ENCODE measurements around the gene WFDC11. TPM values are rescaled to one million over a fixed set of nuclear protein-coding genes. Genes with fewer than 3 reads are reported as not detected.
"Not testable (repeated sequence)": the region's sequence is repeated elsewhere in the genome, so short reads cannot be mapped to it uniquely, and the experiment has no call there.

The WFDC11 gene
- total RNA-seq, 1 donor from 2014 or later, result not detected

GRCh38 chr20:45695496-45695895 lies 25.5 kb upstream of the WFDC11 start:
- Mint-ChIP-seq H3K4me1 (peaks cover under 1% of the 10 kb centered on the region), H3K9me3 (no peaks in the 10 kb centered on the region), H3K4me3 (no peak overlapping the region), H3K27me3 (peaks cover 24% of the 10 kb centered on the region), H3K27ac (no peak overlapping the region), H3K36me3 (ENCODE audit: low read depth) (no peaks in the 10 kb centered on the region)
- ATAC-seq (ENCODE audit: low read depth), result no peak
- ChIA-PET CTCF (no interaction called here), POLR2A (no interaction called here)
- no peak for TF ChIP-seq CTCF (IDR thresholded peaks at IDR 0.05)
- intact Hi-C loops (cut with micrococcal nuclease), result no loop called here
- no peak for DNase-seq

- H3K4me3 Mint-ChIP-seq; H3K4me1 Mint-ChIP-seq; H3K27ac Mint-ChIP-seq; H3K9me3 Mint-ChIP-seq; ATAC-seq (ENCODE audit: low read depth); CTCF ChIA-PET; H3K36me3 Mint-ChIP-seq (ENCODE audit: low read depth); DNase-seq; POLR2A ChIA-PET; intact Hi-C loops (cut with micrococcal nuclease): not testable (repeated sequence)
- H3K27me3 Mint-ChIP-seq, result peaks cover 24% of the 10 kb centered on the region
Measured at GRCh38 chr20:45693346-45693745, 23.3 kb upstream of the WFDC11 start.

- DNase-seq (no peak), ATAC-seq (ENCODE audit: low read depth) (no peak)
- Mint-ChIP-seq H3K4me1 (no peaks in the 10 kb centered on the region), H3K36me3 (ENCODE audit: low read depth) (no peaks in the 10 kb centered on the region), H3K4me3 (no peak overlapping the region), H3K27ac (no peak overlapping the region), H3K27me3 (peaks cover 13% of the 10 kb centered on the region), H3K9me3 (no peaks in the 10 kb centered on the region)
- CTCF ChIA-PET, result no interaction called here
- POLR2A ChIA-PET, result no interaction called here
- TF ChIP-seq CTCF (IDR thresholded peaks at IDR 0.05), result no peak
- intact Hi-C loops (cut with micrococcal nuclease), result no loop called here
Measured at GRCh38 chr20:45685896-45686295, 15.9 kb upstream of the WFDC11 start.

GRCh38 chr20:45679650-45680049 lies 9.6 kb upstream of the WFDC11 start:
- Mint-ChIP-seq H3K36me3 (ENCODE audit: low read depth) (peaks cover 8% of the 10 kb centered on the region), H3K9me3 (peaks cover 31% of the 10 kb centered on the region), H3K4me1 (no peaks in the 10 kb centered on the region), H3K4me3 (no peak overlapping the region), H3K27ac (no peak overlapping the region), H3K27me3 (peaks cover 21% of the 10 kb centered on the region)
- ChIA-PET POLR2A (no interaction called here), CTCF (no interaction called here)
- DNase-seq (no peak), ATAC-seq (ENCODE audit: low read depth) (no peak)
- intact Hi-C loops (cut with micrococcal nuclease), result no loop called here
- TF ChIP-seq CTCF (IDR thresholded peaks at IDR 0.05), result no peak

- H3K9me3 Mint-ChIP-seq, result peaks cover 17% of the 10 kb centered on the region
- CTCF ChIA-PET, result no interaction called here
- POLR2A ChIA-PET, result no interaction called here
- no peak overlapping the region for H3K27ac Mint-ChIP-seq
- DNase-seq, result no peak
- intact Hi-C loops (cut with micrococcal nuclease), result no loop called here
- no peaks in the 10 kb centered on the region for H3K4me1 Mint-ChIP-seq
- ATAC-seq (ENCODE audit: low read depth), result no peak
- no peak for TF ChIP-seq CTCF (IDR thresholded peaks at IDR 0.05)
- H3K36me3 Mint-ChIP-seq (ENCODE audit: low read depth), result peaks cover 2% of the 10 kb centered on the region
- H3K4me3 Mint-ChIP-seq, result no peak overlapping the region
- peaks cover 21% of the 10 kb centered on the region for H3K27me3 Mint-ChIP-seq
Measured at GRCh38 chr20:45672765-45673164, 2.7 kb upstream of the WFDC11 start.

GRCh38 chr20:45657038-45657437 lies 13.0 kb downstream of the WFDC11 start:
- intact Hi-C loops (cut with micrococcal nuclease); CTCF ChIA-PET; DNase-seq; H3K4me1 Mint-ChIP-seq; H3K4me3 Mint-ChIP-seq; H3K27ac Mint-ChIP-seq; ATAC-seq (ENCODE audit: low read depth); H3K9me3 Mint-ChIP-seq; POLR2A ChIA-PET; H3K36me3 Mint-ChIP-seq (ENCODE audit: low read depth): not testable (repeated sequence)
- H3K27me3 Mint-ChIP-seq, result peaks cover 13% of the 10 kb centered on the region

GRCh38 chr20:45651726-45652125 lies 18.3 kb downstream of the WFDC11 start:
- intact Hi-C loops (cut with micrococcal nuclease); H3K9me3 Mint-ChIP-seq; H3K27ac Mint-ChIP-seq; POLR2A ChIA-PET; H3K36me3 Mint-ChIP-seq (ENCODE audit: low read depth); ATAC-seq (ENCODE audit: low read depth); CTCF ChIA-PET; H3K4me3 Mint-ChIP-seq; H3K4me1 Mint-ChIP-seq; DNase-seq: not testable (repeated sequence)
- H3K27me3 Mint-ChIP-seq, result peaks cover 23% of the 10 kb centered on the region
